K562 (cell line): ENCODE measurements around the gene VRK3. TPM values are rescaled to one million over a fixed set of nuclear protein-coding genes. Genes with fewer than 3 reads are reported as not detected.

ENCODE experiments used
- ATAC-seq: fragments of 200-7000 bp; cut with Tn5 transposase; 3 replicates; pipeline ENCODE4 v1.9.1; 2020; ENCODE audit warnings: moderate library complexity
- BruUV-seq: library from RNA; stranded (reverse); fragments of 400-500 nt; replicated peaks from 2 replicates; lab custom pipeline; 2021; lab: Mats Ljungman, UMichigan
- CTCF ChIA-PET: fragments of 300-600 bp; formaldehyde crosslinking; extraction: SDS; loops from one replicate; lab custom pipeline; 2021; ENCODE audit warnings: low intra/inter-chr PET ratio; lab: Yijun Ruan, JAX
- POLR2A ChIA-PET: fragments of 300-600, 350-650 bp; sonication (Branson Sonifier 250); formaldehyde crosslinking; extraction: SDS; loops from one replicate; lab custom pipeline; 2021; ENCODE audit warnings: antibody characterized with exemption, inconsistent platforms; lab: Yijun Ruan, JAX
- DNase-seq, 4 experiments: peaks; one replicate each; pipeline versions ENCODE4 v3.0.0 to v3.0.0-alpha.2; 2011 to 2018; ENCODE audit warnings: low spot score in 3 of 4, mixed read lengths in 3 of 4; ENCODE audit errors: extremely low read depth in 1 of 4
- FAIRE-seq: peaks from 2 replicates; lab custom pipeline; 2011; peaks lifted over from hg19 to GRCh38; lab: Jason Lieb, UNC
- H2AFZ ChIP-seq: 2 replicates; pipeline ENCODE4 v1.6.0; 2011; ENCODE audit warnings: low read depth, low read length, control low read depth, inconsistent platforms
- H3K27ac ChIP-seq: fragments of 200-600 bp; 3 replicates; pipeline ENCODE4 v1.8.0; 2011; ENCODE audit warnings: low read depth, mild to moderate bottlenecking, control low read depth, inconsistent platforms, low read length, moderate library complexity, mixed read lengths; ENCODE audit errors: extremely low read depth
- H3K27me3 ChIP-seq, 2 experiments: fragments of 300-600 bp in 1 of 2; 2 replicates in 1 of 2; 3 replicates in 1 of 2; pipeline versions ENCODE4 v1.6.0 to v1.8.0; 2011; ENCODE audit warnings: inconsistent platforms in 2 of 2, low read length in 2 of 2, mild to moderate bottlenecking in 1 of 2, mixed read lengths in 1 of 2, moderate library complexity in 1 of 2; ENCODE audit not compliant: control insufficient read depth in 2 of 2, insufficient read depth in 2 of 2
- H3K36me3 ChIP-seq: fragments of 300-600 bp; 3 replicates; pipeline ENCODE4 v1.8.0; 2011; ENCODE audit warnings: mild to moderate bottlenecking, low read length, inconsistent platforms; ENCODE audit not compliant: control insufficient read depth, insufficient read depth
- H3K4me1 ChIP-seq, 2 experiments: fragments of 200-600 bp in 1 of 2; replicated peaks in 1 of 2; 2 replicates in 1 of 2; 3 replicates in 1 of 2; pipeline versions ENCODE4 v1.5.1 to v1.8.0; 2011; ENCODE audit warnings: inconsistent platforms in 2 of 2, low read length in 2 of 2, mild to moderate bottlenecking in 1 of 2, mixed read lengths in 1 of 2, moderate library complexity in 1 of 2; ENCODE audit not compliant: control insufficient read depth in 2 of 2, insufficient read depth in 2 of 2
- H3K4me2 ChIP-seq: 2 replicates; pipeline ENCODE4 v1.6.1; 2011; ENCODE audit warnings: low read length, control low read depth, inconsistent platforms, mixed read lengths; ENCODE audit not compliant: insufficient read depth
- H3K4me3 ChIP-seq: fragments of 200-600 bp; sonication (generic), shearing (Covaris generic); 2 replicates; pipeline ENCODE4 v1.5.1; 2016; ENCODE audit warnings: control low read depth, inconsistent platforms
- H3K79me2 ChIP-seq: fragments of 200-600 bp; 3 replicates; pipeline ENCODE4 v1.8.0; 2011; ENCODE audit warnings: low read length, inconsistent platforms; ENCODE audit not compliant: control insufficient read depth, insufficient read depth
- H3K9ac ChIP-seq, 2 experiments: 2 replicates each; pipeline versions ENCODE4 v1.6.0 to v1.6.1; 2011; ENCODE audit warnings: low read depth in 2 of 2, low read length in 2 of 2, control low read depth in 1 of 2, inconsistent platforms in 1 of 2, mild to moderate bottlenecking in 1 of 2, mixed read lengths in 1 of 2; ENCODE audit not compliant: insufficient read depth in 1 of 2
- H3K9me1 ChIP-seq: one replicate; pipeline ENCODE4 v1.6.0; 2011; ENCODE audit warnings: inconsistent platforms, mild to moderate bottlenecking, low read length, moderate library complexity; ENCODE audit not compliant: control insufficient read depth, insufficient read depth
- H3K9me3 ChIP-seq: replicated peaks from 2 replicates; pipeline ENCODE4 v1.5.1; 2011; ENCODE audit warnings: low read depth, low read length, inconsistent platforms; ENCODE audit not compliant: control insufficient read depth, insufficient read depth
- H4K20me1 ChIP-seq: replicated peaks from 2 replicates; pipeline ENCODE4 v1.6.1; 2011; ENCODE audit warnings: low read length, inconsistent platforms, mixed read lengths; ENCODE audit not compliant: control insufficient read depth, insufficient read depth
- E2F3 ChIP-seq: fragments of 250-450 bp; sonication (Bioruptor Pico); IDR thresholded peaks from 2 replicates; pipeline ENCODE4 v1.4.0; 2020; ENCODE audit warnings: mild to moderate bottlenecking
- HMGN3 ChIP-seq: IDR thresholded peaks from 2 replicates; pipeline ENCODE4 v1.6.1; 2011; ENCODE audit warnings: borderline replicate concordance, low read depth, mild to moderate bottlenecking, mixed read lengths, low read length; ENCODE audit not compliant: insufficient read length; ENCODE audit errors: extremely low read depth
- HNRNPH1 ChIP-seq: fragments of 200-400 bp; formaldehyde crosslinking; optimal IDR thresholded peaks from 2 replicates; pipeline ENCODE3; 2017; ENCODE audit warnings: low read depth, mild to moderate bottlenecking, low read length, moderate library complexity
- MYBL2 ChIP-seq, 2 experiments: fragments of 450-650 bp in 1 of 2; sonication (generic) in 1 of 2; formaldehyde crosslinking in 1 of 2; IDR thresholded peaks; 2 replicates each; pipeline versions ENCODE4 v1.6.1 to v1.8.1; 2017 to 2022; ENCODE audit warnings: borderline replicate concordance in 1 of 2, inconsistent platforms in 1 of 2, low read depth in 1 of 2, mild to moderate bottlenecking in 1 of 2, missing genetic modification reagents in 1 of 2, moderate library complexity in 1 of 2
- POLR2H ChIP-seq: IDR thresholded peaks from 2 replicates; pipeline ENCODE4 v1.6.1; 2016; ENCODE audit warnings: missing genetic modification characterization, low read depth, mild to moderate bottlenecking, control low read depth, missing compliant biosample characterization, moderate library complexity
- PRPF4 ChIP-seq: fragments of 200-400 bp; formaldehyde crosslinking; IDR thresholded peaks from one replicate; pipeline ENCODE4 v1.6.1; 2017; ENCODE audit warnings: low read length, low read depth, mild to moderate bottlenecking; ENCODE audit not compliant: insufficient read depth, poor library complexity, severe bottlenecking
- RB1 ChIP-seq: fragments of 450-650 bp; IDR thresholded peaks from 2 replicates; pipeline ENCODE4 v1.6.1; 2017; ENCODE audit warnings: low read depth, mild to moderate bottlenecking
- RBM25 ChIP-seq: fragments of 200-400 bp; formaldehyde crosslinking; IDR thresholded peaks from 2 replicates; pipeline ENCODE4 v1.6.1; 2018; ENCODE audit warnings: low read length, low read depth, moderate library complexity; ENCODE audit not compliant: severe bottlenecking
- SETDB1 ChIP-seq: IDR thresholded peaks from one replicate; pipeline ENCODE4 v1.6.1; 2012; ENCODE audit warnings: low read length, control low read depth, inconsistent platforms
- ZKSCAN3 ChIP-seq: fragments of 250-450 bp; sonication (Bioruptor Pico); IDR thresholded peaks from 2 replicates; pipeline ENCODE4 v1.4.0; 2020
- WGBS: fragments of 100-300 bp; shearing (Covaris generic); methylation state at CpG from one replicate; pipeline ENCODE4 v1.1.6; 2016; ENCODE audit warnings: low coverage, mixed read lengths; ENCODE audit not compliant: insufficient coverage; ENCODE audit errors: missing lambda C conversion rate; 5-methylcytosine and 5-hydroxymethylcytosine counted together
- in situ Hi-C: fragments of 300-500 bp; cut with MboI; formaldehyde crosslinking; loops from 4 replicates; pipeline ENCODE4 v1.15.0; 2018; ENCODE audit warnings: inconsistent platforms, mixed read lengths
- intact Hi-C: fragments of 100-400 bp; cut with micrococcal nuclease; formaldehyde crosslinking; loops from 2 replicates; pipeline ENCODE4 v1.14.2; 2022
- polyA plus RNA-seq, 8 experiments: library from polyadenylated mRNA; depleted of rRNA in 4 of 8; stranded (reverse) in 5 of 8; unstranded in 3 of 8; fragments of >200 nt; fragmentation: Nextera tagmentation in 2 of 8; fragmentation: Illumina TruSeq in 1 of 8; extraction: Ambion mirVana in 2 of 8; extraction: Trizol in 1 of 8; gene quantifications; 2 replicates each; pipeline versions ENCODE4 v1.2.1 to v1.2.3, GENCODE V29; 2011 to 2014; ENCODE audit warnings: inconsistent platforms in 1 of 8, missing spikeins in 1 of 8
- total RNA-seq, 7 experiments: library from RNA; depleted of rRNA in 6 of 7; stranded (reverse); fragments of >200 nt in 6 of 7; fragmentation: Illumina TruSeq in 2 of 7; extraction: Trizol in 2 of 7; gene quantifications; 2 replicates each; pipeline versions ENCODE4 v1.2.1 to v1.2.3, GENCODE V29; 2011 to 2021; ENCODE audit warnings: low replicate concordance in 1 of 7
- TF ChIP-seq, protein P1 (sequence below): fragments of 250-450 bp; sonication (Bioruptor Pico); IDR thresholded peaks from 2 replicates; pipeline ENCODE4 v1.5.0; 2022; ENCODE audit warnings: mild to moderate bottlenecking

The VRK3 gene
- total and polyA plus RNA-seq, 9 of the 15 experiments (the other 6 are each of a cell fraction or from before 2014, with no cell fraction given): 25.6 to 94.3 (median 42.9) TPM

DNA sequence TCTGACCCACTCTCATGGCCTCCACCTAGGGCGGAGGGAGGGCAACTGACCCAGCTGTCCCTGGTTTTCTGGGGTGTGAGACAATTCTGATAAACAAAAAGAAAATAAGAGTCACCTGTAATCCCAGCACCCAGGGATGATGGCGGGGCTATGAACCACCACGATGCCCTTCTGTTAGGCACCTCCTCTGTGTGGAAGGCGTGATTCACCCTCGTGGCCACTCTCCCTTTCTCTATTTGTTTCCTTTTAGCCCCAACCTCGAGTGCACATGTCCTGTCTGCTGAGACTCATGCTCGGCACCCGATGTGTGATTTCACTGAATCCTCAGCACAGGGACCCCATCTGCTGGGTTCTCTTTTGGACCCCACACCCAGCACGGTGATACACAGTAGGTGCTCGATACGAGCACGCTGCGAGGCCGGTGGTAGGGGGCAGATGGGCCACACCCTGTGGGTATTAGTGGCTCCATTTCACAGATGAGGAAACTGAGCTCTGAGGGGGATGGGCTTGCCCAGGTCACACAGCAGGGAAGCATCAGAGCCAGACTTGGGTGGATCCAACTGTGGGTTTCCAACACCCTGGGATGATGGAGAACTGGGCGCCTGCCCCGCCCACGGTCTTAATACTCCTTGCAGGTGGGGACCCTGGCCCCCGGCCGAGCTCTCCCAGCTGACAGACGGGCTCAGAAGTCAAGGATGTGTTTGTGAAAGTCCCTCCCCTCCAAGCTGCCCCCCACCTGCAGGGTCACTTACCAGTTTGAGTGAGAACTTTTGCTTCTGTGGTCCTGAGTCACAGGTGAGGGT, 24.9 kb downstream of the VRK3 start:
- no peak overlapping the region for H3K4me2 ChIP-seq
- intact Hi-C loops: no loop called here
- peaks cover 8 to 17% of the 10 kb centered on the region in 2 experiments for H3K4me1 ChIP-seq
- ChIA-PET POLR2A (no interaction called here), CTCF (no interaction called here)
- FAIRE-seq (no peak), ATAC-seq (no peak), DNase-seq (no peak)
- in situ Hi-C loops: no loop called here
- H4K20me1 ChIP-seq: no peaks in the 10 kb centered on the region
- no peak overlapping the region for H3K4me3 ChIP-seq
- no peaks in the 10 kb centered on the region for H3K27me3 ChIP-seq
- WGBS: 90% methylated on average over 20 of the region's 20 CpGs
- H3K79me2 ChIP-seq: no peaks in the 10 kb centered on the region; the same call in 2 of the 3 replicates
- H3K27ac ChIP-seq: no peak overlapping the region
- no TSS peak for BruUV-seq
- no peak overlapping the region for H3K9ac ChIP-seq
- TF ChIP-seq RBM25 (peak; percentile 61), RB1 (no peak)
- peaks cover 9% of the 10 kb centered on the region for H3K9me1 ChIP-seq
- peaks cover 73% of the 10 kb centered on the region; the same call in 2 of the 3 replicates for H3K36me3 ChIP-seq
- no peaks in the 10 kb centered on the region for H3K9me3 ChIP-seq
- H2AFZ ChIP-seq: no peak overlapping the region

DNA sequence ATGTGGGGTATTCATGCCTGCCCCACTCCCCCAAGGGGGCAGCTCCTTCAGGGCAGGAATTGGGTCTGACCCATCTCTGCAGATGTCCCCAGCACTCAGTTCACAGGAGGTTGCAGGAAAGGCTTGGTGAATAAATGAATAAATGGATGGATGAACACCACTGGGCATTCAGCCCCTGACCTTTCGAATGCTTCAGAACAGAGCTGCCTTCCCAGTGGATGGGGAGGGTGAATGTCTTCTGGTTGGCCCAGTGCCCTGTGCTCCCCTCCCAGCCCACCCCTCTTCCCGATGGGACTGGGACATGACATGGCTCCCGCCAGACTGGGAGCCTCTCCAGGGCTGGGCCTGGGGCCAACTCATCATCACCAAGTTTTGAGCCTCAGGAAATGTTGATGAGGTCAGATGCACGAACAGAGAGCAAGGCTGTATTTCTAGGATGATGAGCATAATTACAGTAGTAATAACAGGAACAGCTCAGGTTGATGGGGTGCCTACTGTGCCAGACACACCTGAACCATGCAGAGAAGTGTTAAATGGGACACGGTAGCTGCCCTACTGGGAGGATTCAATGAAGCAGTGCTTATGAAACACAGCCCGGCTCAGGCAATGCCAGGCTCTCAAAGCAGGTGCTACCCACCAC, 25.7 kb downstream of the VRK3 start:
- no peak overlapping the region for H2AFZ ChIP-seq
- H3K27ac ChIP-seq: no peak overlapping the region
- no peaks in the 10 kb centered on the region for H3K9me3 ChIP-seq
- H3K9me1 ChIP-seq: peaks cover 9% of the 10 kb centered on the region
- no peaks in the 10 kb centered on the region for H3K27me3 ChIP-seq
- DNase-seq (no peak), ATAC-seq (no peak), FAIRE-seq (no peak)
- H3K9ac ChIP-seq: 0 out of 4 replicates have a peak overlapping the region, but pooled peaks of 1 of the 2 experiments have one; percentile 13
- no peaks in the 10 kb centered on the region; the same call in 2 of the 3 replicates for H3K79me2 ChIP-seq
- in situ Hi-C loops (no loop called here), intact Hi-C loops (no loop called here)
- 90% methylated on average over 4 of the region's 6 CpGs for WGBS
- peaks cover 74% of the 10 kb centered on the region; the same call in 2 of the 3 replicates for H3K36me3 ChIP-seq
- peaks cover 8 to 11% of the 10 kb centered on the region in 2 experiments for H3K4me1 ChIP-seq
- POLR2A ChIA-PET: no interaction called here
- no peak overlapping the region for H3K4me3 ChIP-seq
- CTCF ChIA-PET: no interaction called here
- BruUV-seq: no TSS peak
- H3K4me2 ChIP-seq: no peak overlapping the region
- no peaks in the 10 kb centered on the region for H4K20me1 ChIP-seq
- TF ChIP-seq, protein P1, sequence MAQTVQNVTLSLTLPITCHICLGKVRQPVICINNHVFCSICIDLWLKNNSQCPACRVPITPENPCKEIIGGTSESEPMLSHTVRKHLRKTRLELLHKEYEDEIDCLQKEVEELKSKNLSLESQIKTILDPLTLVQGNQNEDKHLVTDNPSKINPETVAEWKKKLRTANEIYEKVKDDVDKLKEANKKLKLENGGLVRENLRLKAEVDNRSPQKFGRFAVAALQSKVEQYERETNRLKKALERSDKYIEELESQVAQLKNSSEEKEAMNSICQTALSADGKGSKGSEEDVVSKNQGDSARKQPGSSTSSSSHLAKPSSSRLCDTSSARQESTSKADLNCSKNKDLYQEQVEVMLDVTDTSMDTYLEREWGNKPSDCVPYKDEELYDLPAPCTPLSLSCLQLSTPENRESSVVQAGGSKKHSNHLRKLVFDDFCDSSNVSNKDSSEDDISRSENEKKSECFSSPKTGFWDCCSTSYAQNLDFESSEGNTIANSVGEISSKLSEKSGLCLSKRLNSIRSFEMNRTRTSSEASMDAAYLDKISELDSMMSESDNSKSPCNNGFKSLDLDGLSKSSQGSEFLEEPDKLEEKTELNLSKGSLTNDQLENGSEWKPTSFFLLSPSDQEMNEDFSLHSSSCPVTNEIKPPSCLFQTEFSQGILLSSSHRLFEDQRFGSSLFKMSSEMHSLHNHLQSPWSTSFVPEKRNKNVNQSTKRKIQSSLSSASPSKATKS (CRISPR knock-in tag): no peak
- TF ChIP-seq SETDB1: no peak
- no peak for TF ChIP-seq E2F3 (CRISPR knock-in tag)
- no peak for TF ChIP-seq MYBL2 (IDR thresholded peaks at IDR 0.05; ENCODE audit: low read depth)
- TF ChIP-seq MYBL2 (CRISPR knock-in tag; IDR thresholded peaks at IDR 0.05; ENCODE audit: borderline replicate concordance): no peak
- TF ChIP-seq ZKSCAN3 (CRISPR knock-in tag): no peak
- TF ChIP-seq PRPF4: no peak
- no peak for TF ChIP-seq POLR2H (tag)
- TF ChIP-seq HNRNPH1: no peak
- TF ChIP-seq HMGN3: no peak
